HepG2 (cell line): ENCODE data around the gene WNT5B. TPM values are rescaled to one million over a fixed set of nuclear protein-coding genes. Genes with fewer than 3 reads are reported as not detected.

ENCODE experiments used
- ELF3 ChIP-seq: IDR thresholded peaks from 2 replicates; pipeline ENCODE4 v1.6.1; 2016; ENCODE audit warnings: missing genetic modification reagents, missing compliant biosample characterization
- EP300 ChIP-seq, 3 experiments: sonication (generic) in 1 of 3; formaldehyde crosslinking in 1 of 3; IDR thresholded peaks; 2 replicates each; pipeline versions ENCODE4 v1.5.1 to v1.6.1; 2011 to 2020; ENCODE audit warnings: low read depth in 2 of 3, low read length in 2 of 3, borderline replicate concordance in 1 of 3, improper control_type of control experiment in 1 of 3, mild to moderate bottlenecking in 1 of 3, missing genetic modification reagents in 1 of 3, moderate library complexity in 1 of 3
- ETV6 ChIP-seq: sonication (generic); formaldehyde crosslinking; conservative IDR thresholded peaks from 2 replicates; pipeline ENCODE4 v1.4.0; 2020; ENCODE audit warnings: missing genetic modification reagents
- FOXA3 ChIP-seq: IDR thresholded peaks from 2 replicates; pipeline ENCODE4 v1.6.1; 2016; ENCODE audit warnings: missing genetic modification reagents, missing compliant biosample characterization
- HNF4G ChIP-seq, 2 experiments: sonication (generic) in 1 of 2; formaldehyde crosslinking in 1 of 2; IDR thresholded peaks; 2 replicates each; pipeline versions ENCODE4 v1.4.0 to v1.6.1; 2011 to 2020; ENCODE audit warnings: borderline replicate concordance in 2 of 2, low read depth in 2 of 2, mild to moderate bottlenecking in 2 of 2, low read length in 1 of 2, missing genetic modification reagents in 1 of 2, moderate library complexity in 1 of 2
- IRX3 ChIP-seq: sonication (generic); formaldehyde crosslinking; IDR thresholded peaks from 2 replicates; pipeline ENCODE4 v1.8.1; 2023; ENCODE audit warnings: mild to moderate bottlenecking, low read depth, missing genetic modification reagents, borderline replicate concordance
- KMT2A ChIP-seq: sonication (generic); formaldehyde crosslinking; IDR thresholded peaks from 2 replicates; pipeline ENCODE4 v1.4.0; 2020; ENCODE audit warnings: missing genetic modification reagents
- MYNN ChIP-seq: sonication (generic); formaldehyde crosslinking; IDR thresholded peaks from 2 replicates; pipeline ENCODE4 v1.4.0; 2020; ENCODE audit warnings: mild to moderate bottlenecking, low read depth, missing genetic modification reagents
- NFRKB ChIP-seq: fragments of 450-650 bp; IDR thresholded peaks from 2 replicates; pipeline ENCODE4 v1.6.1; 2017
- PHB2 ChIP-seq: fragments of 450-650 bp; IDR thresholded peaks from 2 replicates; pipeline ENCODE4 v1.6.1; 2018; ENCODE audit not compliant: partially characterized antibody
- ZBTB8A ChIP-seq: sonication (generic); formaldehyde crosslinking; IDR thresholded peaks from 2 replicates; pipeline ENCODE4 v1.4.0; 2020; ENCODE audit warnings: mild to moderate bottlenecking, low read depth, missing genetic modification reagents, borderline replicate concordance
- ZIK1 ChIP-seq: sonication (generic); formaldehyde crosslinking; IDR thresholded peaks from 2 replicates; pipeline ENCODE4 v1.5.0; 2020; ENCODE audit warnings: mild to moderate bottlenecking, low read depth, missing genetic modification reagents, borderline replicate concordance
- ZMYM2 ChIP-seq: sonication (generic); formaldehyde crosslinking; IDR thresholded peaks from 2 replicates; pipeline ENCODE4 v1.8.0; 2022; ENCODE audit warnings: mild to moderate bottlenecking, missing genetic modification reagents
- ZNF232 ChIP-seq: sonication (generic); formaldehyde crosslinking; IDR thresholded peaks from 2 replicates; pipeline ENCODE4 v1.4.0; 2020; ENCODE audit warnings: missing genetic modification reagents, borderline replicate concordance
- ZNF558 ChIP-seq: sonication (generic); formaldehyde crosslinking; IDR thresholded peaks from 2 replicates; pipeline ENCODE4 v1.9.0; 2022; ENCODE audit warnings: mild to moderate bottlenecking, missing genetic modification reagents, borderline replicate concordance
- ZNF563 ChIP-seq: sonication (generic); formaldehyde crosslinking; IDR thresholded peaks from 2 replicates; pipeline ENCODE4 v1.8.0; 2022; ENCODE audit warnings: mild to moderate bottlenecking, moderate library complexity, missing genetic modification reagents
- ZSCAN30 ChIP-seq: sonication (generic); formaldehyde crosslinking; IDR thresholded peaks from 2 replicates; pipeline ENCODE4 v1.5.0; 2020; ENCODE audit warnings: mild to moderate bottlenecking, missing genetic modification reagents
- polyA plus RNA-seq, 8 experiments: library from polyadenylated mRNA; depleted of rRNA in 3 of 8; stranded (reverse) in 7 of 8; unstranded in 1 of 8; fragments of >200 nt; fragmentation: Illumina TruSeq in 4 of 8; extraction: Trizol in 4 of 8; gene quantifications; 2 replicates each; pipeline versions ENCODE4 v1.2.1 to v1.2.3, GENCODE V29; 2011 to 2016; ENCODE audit warnings: low read depth in 4 of 8, missing spikeins in 1 of 8, mixed read lengths in 1 of 8; ENCODE audit not compliant: insufficient read depth in 1 of 8
- total RNA-seq, 5 experiments: library from RNA; depleted of rRNA; stranded (reverse); fragments of >200 nt; fragmentation: Illumina TruSeq; extraction: Trizol; gene quantifications; 2 replicates each; pipeline ENCODE4 v1.2.3, GENCODE V29; 2016; ENCODE audit warnings: low read depth in 1 of 5
- TF ChIP-seq, protein P1 (sequence below): sonication (generic); formaldehyde crosslinking; IDR thresholded peaks from 2 replicates; pipeline ENCODE4 v1.4.0; 2020; ENCODE audit warnings: mild to moderate bottlenecking, missing genetic modification reagents
- TF ChIP-seq, protein P2 (sequence below): sonication (generic); formaldehyde crosslinking; IDR thresholded peaks from 2 replicates; pipeline ENCODE4 v1.5.0; 2020; ENCODE audit warnings: mild to moderate bottlenecking, missing genetic modification reagents, borderline replicate concordance
- TF ChIP-seq, protein P3 (sequence below): sonication (generic); formaldehyde crosslinking; conservative IDR thresholded peaks from 2 replicates; pipeline ENCODE4 v1.4.0; 2020; ENCODE audit warnings: missing genetic modification reagents

The WNT5B gene
- total and polyA plus RNA-seq, 2 of the 13 experiments (the other 11 are each of a cell fraction or from before 2014, with no cell fraction given), result 0.04 TPM; not detected in 1

DNA sequence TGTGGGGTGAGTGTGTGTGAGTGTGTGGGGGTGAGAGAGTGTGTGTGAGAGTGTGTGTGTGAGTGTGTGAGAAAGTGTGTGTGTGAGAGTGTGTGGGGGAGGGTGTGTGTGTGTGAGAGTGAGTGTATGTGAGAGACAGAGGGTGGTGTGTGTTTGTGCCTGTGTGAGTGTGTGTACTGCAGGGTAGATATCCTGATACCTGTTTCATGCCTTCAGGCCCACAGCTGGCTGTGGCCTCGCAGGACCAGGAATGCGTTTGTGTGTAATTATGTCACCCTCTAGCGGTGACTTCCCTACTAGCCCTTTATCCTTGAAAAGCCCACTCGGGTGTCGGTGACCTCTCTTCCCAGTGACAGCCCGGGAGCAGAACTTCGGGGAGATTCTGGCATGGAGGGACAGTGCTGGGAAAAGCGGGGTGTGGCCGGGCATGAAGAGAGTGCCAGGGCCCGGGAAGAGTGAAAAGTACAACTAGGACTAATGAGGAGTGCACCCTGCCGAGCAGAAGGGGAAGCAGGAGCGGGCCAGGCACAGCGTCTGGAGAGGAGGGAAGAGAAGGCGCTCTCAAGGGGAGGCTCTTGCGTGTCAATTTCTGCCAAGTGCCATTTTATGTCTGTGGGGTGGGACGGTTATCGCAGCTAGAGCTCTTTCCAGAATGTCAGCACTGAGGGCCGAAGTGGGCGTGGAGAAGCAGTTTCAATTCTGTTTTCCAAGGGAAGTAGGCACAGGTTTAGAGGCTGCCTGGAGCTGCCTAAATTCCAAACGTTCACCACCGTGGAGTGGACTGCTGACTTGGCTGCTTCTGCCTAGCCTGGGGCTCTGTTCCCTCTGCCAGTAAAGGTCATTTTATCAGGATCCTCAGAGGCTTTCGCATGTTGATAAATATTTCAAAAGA, 23.7 kb upstream of the WNT5B start (continued):
- TF ChIP-seq, protein P1, sequence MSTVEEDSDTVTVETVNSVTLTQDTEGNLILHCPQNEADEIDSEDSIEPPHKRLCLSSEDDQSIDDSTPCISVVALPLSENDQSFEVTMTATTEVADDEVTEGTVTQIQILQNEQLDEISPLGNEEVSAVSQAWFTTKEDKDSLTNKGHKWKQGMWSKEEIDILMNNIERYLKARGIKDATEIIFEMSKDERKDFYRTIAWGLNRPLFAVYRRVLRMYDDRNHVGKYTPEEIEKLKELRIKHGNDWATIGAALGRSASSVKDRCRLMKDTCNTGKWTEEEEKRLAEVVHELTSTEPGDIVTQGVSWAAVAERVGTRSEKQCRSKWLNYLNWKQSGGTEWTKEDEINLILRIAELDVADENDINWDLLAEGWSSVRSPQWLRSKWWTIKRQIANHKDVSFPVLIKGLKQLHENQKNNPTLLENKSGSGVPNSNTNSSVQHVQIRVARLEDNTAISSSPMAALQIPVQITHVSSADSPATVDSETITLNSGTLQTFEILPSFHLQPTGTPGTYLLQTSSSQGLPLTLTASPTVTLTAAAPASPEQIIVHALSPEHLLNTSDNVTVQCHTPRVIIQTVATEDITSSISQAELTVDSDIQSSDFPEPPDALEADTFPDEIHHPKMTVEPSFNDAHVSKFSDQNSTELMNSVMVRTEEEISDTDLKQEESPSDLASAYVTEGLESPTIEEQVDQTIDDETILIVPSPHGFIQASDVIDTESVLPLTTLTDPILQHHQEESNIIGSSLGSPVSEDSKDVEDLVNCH (CRISPR knock-in tag), result no peak
- TF ChIP-seq NFRKB, result no peak
- 0 out of 2 replicates have a peak, but pooled peaks have one; percentile 15 for TF ChIP-seq ZMYM2 (CRISPR knock-in tag)
- TF ChIP-seq ETV6 (CRISPR knock-in tag), result no peak
- no peak for TF ChIP-seq FOXA3 (CRISPR knock-in tag)
- TF ChIP-seq KMT2A, result peak; percentile 33; the same call in 1 of the 2 replicates
- TF ChIP-seq ZSCAN30 (CRISPR knock-in tag), result no peak
- 0 out of 2 replicates have a peak, but pooled peaks have one; percentile 20 for TF ChIP-seq ELF3 (CRISPR knock-in tag)
- TF ChIP-seq EP300 (IDR thresholded peaks at IDR 0.05; ENCODE audit: low read depth in 2 of 2, low read length in 2 of 2), result no peak
- no peak for TF ChIP-seq EP300 (CRISPR knock-in tag; IDR thresholded peaks at IDR 0.05; ENCODE audit: borderline replicate concordance)
- no peak for TF ChIP-seq ZNF232
- no peak for TF ChIP-seq ZIK1 (CRISPR knock-in tag)
- no peak for TF ChIP-seq HNF4G (IDR thresholded peaks at IDR 0.05; ENCODE audit: borderline replicate concordance, low read depth, low read length)
- TF ChIP-seq HNF4G (CRISPR knock-in tag; IDR thresholded peaks at IDR 0.05; ENCODE audit: borderline replicate concordance, low read depth), result no peak
- TF ChIP-seq IRX3, result no peak
- TF ChIP-seq ZNF563 (CRISPR knock-in tag), result no peak
- no peak for TF ChIP-seq PHB2
- no peak for TF ChIP-seq ZBTB8A (CRISPR knock-in tag)
- TF ChIP-seq ZNF558 (CRISPR knock-in tag), result no peak
- TF ChIP-seq, protein P2, sequence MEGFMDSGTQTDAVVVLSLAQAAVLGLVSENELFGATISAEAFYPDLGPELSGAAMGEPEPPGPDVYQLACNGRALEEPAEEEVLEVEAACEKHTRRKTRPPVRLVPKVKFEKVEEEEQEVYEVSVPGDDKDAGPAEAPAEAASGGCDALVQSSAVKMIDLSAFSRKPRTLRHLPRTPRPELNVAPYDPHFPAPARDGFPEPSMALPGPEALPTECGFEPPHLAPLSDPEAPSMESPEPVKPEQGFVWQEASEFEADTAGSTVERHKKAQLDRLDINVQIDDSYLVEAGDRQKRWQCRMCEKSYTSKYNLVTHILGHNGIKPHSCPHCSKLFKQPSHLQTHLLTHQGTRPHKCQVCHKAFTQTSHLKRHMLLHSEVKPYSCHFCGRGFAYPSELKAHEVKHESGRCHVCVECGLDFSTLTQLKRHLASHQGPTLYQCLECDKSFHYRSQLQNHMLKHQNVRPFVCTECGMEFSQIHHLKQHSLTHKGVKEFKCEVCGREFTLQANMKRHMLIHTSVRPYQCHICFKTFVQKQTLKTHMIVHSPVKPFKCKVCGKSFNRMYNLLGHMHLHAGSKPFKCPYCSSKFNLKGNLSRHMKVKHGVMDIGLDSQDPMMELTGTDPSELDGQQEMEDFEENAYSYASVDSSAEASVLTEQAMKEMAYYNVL (CRISPR knock-in tag), result no peak
- TF ChIP-seq MYNN, result no peak
- TF ChIP-seq, protein P3, sequence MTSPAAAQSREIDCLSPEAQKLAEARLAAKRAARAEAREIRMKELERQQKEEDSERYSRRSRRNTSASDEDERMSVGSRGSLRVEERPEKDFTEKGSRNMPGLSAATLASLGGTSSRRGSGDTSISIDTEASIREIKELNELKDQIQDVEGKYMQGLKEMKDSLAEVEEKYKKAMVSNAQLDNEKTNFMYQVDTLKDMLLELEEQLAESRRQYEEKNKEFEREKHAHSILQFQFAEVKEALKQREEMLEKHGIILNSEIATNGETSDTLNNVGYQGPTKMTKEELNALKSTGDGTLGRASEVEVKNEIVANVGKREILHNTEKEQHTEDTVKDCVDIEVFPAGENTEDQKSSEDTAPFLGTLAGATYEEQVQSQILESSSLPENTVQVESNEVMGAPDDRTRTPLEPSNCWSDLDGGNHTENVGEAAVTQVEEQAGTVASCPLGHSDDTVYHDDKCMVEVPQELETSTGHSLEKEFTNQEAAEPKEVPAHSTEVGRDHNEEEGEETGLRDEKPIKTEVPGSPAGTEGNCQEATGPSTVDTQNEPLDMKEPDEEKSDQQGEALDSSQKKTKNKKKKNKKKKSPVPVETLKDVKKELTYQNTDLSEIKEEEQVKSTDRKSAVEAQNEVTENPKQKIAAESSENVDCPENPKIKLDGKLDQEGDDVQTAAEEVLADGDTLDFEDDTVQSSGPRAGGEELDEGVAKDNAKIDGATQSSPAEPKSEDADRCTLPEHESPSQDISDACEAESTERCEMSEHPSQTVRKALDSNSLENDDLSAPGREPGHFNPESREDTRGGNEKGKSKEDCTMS (CRISPR knock-in tag), result no peak
